GM10248 (cell line): ENCODE data around the gene SH3BP4.

Source experiments
- CTCF ChIA-PET: fragments of 300-600 bp; sonication (Branson Sonifier 250); formaldehyde crosslinking; extraction: SDS; loops from one replicate; lab custom pipeline; 2021; ENCODE audit warnings: antibody characterized with exemption; lab: Yijun Ruan, JAX
- POLR2A ChIA-PET: fragments of 350-650 bp; sonication (Branson Sonifier 250); formaldehyde crosslinking; extraction: SDS; loops from one replicate; lab custom pipeline; 2020; ENCODE audit warnings: antibody characterized with exemption; lab: Yijun Ruan, JAX
- DNase-seq: peaks from one replicate; pipeline ENCODE4 v3.0.0; 2012; ENCODE audit errors: extremely low spot score
- TF ChIP-seq, protein P1 (sequence below): IDR thresholded peaks from 2 replicates; pipeline ENCODE4 v1.5.1; 2012; ENCODE audit warnings: mild to moderate bottlenecking, low read depth; ENCODE audit errors: extremely low read depth, missing control alignments, control extremely low read depth

Gene SH3BP4

DNA sequence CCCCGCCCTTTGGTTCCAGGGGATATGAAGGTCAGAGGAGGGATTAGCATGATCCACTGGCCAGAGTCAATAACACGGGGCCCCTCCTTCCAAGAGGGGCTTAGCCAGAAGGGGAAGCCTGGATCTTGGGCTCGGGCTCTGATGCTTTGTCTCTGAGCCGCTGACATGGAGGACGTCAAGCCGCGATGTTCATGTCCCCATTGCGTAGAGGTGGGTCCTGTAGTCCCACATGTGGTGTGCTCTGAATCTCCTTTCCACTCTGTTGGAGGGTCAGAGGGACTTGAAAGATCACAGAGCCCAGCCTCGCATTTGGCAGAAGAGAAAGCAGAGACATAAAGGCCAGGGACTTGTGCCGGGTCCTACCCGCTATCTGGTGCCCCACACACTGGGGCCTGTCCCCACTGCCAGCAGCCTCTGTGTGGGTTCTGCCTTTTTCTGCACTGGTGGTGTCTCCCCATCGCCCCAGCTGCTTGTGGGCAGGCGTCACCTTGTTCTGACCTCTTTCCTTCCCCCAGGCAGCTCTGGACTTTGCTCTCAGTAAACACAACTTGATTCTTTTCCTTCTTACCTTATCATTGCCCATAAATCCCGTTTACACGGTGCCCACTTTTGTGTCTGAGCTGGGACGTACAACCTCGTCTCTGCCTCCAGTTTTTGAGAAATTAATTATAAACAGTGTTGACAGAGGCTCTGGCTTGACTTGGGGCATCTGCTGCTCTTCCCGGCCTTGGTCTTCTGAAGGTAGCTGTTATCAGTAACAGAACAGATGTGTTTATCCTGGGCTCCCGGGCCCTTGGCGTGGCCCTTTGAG lies 48.8 kb downstream of the SH3BP4 start:
- ChIA-PET POLR2A (no interaction called here), CTCF (interaction anchor here (0.7 kb wide), 1 partner anchor 15 kb away, joined by 3 read pairs; no protein-coding TSS in a partner anchor)
- DNase-seq = no peak
- TF ChIP-seq, protein P1, sequence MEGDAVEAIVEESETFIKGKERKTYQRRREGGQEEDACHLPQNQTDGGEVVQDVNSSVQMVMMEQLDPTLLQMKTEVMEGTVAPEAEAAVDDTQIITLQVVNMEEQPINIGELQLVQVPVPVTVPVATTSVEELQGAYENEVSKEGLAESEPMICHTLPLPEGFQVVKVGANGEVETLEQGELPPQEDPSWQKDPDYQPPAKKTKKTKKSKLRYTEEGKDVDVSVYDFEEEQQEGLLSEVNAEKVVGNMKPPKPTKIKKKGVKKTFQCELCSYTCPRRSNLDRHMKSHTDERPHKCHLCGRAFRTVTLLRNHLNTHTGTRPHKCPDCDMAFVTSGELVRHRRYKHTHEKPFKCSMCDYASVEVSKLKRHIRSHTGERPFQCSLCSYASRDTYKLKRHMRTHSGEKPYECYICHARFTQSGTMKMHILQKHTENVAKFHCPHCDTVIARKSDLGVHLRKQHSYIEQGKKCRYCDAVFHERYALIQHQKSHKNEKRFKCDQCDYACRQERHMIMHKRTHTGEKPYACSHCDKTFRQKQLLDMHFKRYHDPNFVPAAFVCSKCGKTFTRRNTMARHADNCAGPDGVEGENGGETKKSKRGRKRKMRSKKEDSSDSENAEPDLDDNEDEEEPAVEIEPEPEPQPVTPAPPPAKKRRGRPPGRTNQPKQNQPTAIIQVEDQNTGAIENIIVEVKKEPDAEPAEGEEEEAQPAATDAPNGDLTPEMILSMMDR = no peak

DNA sequence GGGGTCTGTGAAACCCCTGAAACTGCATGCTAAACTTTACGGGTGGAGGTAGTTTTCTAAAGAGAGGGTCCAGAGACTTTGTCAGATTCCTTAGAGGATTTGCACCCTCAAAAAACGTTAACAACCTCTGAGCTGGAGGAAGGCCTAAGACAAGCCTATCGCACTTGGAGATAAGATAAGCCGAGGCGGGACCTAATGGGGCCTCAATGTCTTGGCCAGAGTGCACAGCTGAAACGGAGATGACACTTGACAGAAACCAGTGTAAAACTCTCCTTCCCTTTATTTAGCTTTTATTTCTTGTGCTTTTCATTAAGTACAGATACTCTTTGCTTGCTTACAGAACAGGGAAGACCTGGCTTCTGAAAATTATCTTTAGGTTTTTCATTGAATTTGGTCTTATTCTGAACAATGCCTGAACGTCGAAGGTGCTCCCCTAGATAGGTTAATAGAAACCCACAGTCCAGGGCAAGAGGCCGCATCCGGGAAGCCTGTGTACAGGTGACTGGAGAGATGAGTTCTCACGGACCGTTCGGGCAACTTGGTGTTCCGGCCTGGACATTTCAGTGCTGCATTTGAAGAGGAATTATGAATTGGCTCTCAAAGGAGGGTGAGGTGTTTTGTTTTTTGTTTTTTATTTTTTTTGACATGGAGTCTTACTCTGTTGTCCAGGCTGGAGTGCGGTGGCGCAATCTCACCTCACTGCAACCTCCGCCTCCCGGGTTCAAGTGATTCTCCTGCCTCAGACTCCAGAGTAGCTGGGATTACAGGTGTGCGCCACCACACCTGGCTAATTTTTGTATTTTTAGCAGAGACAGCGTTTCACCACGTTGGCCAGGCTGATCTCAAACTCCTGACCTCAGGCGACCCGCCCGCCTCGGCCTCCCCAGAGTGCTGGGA lies 49.7 kb downstream of the SH3BP4 start:
- CTCF ChIA-PET = interaction anchor here (0.7 to 1.4 kb wide), 2 partner anchors 14 to 187 kb away, joined by 3 read pairs; no protein-coding TSS in a partner anchor
- TF ChIP-seq, protein P1 = no peak
- POLR2A ChIA-PET = no interaction called here
- DNase-seq = no peak

DNA sequence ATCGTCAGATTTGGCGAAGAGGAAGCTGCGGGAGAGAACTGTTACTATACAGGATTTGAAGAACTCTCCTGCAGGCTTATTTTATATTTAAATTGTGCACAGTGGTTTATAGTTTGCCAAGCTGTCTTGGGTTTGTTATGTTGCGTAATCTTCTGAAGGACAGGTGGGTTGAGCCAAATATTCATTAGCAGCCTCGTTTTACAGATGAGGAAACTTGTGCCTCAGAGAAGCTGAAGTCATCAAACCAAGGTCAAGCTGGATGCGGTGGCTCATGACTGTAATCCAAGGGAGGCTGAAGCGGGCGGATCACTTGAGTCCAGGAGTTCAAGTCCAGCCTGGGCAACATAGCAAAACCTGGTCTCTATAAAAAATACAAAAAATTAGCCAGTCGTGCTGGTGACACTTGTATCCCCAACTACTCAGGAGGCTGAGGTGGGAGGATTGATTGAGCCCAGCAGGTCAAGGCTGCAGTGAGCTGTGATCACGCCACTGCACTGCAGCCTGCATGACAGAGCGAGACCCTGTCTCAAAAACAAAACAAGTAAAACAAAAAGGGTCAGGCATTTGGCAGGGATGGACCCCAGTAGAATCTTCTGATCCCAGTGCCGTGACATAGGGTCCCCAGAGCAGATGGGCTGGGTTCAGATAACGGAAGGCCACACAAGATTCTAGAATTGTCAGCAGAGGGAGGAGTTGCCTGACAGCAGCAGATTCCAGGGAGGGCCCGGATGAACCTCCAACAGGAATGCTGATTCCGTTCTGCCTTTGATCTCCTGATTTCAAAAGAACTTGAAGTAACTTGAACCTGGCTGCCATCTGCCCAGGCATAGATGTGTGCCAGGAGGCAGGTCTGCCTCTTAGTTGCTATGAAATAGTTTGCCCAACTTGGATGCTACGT lies 50.6 kb downstream of the SH3BP4 start:
- TF ChIP-seq, protein P1 = no peak
- ChIA-PET CTCF (interaction anchor here (1.4 kb wide), 1 partner anchor 186 kb away, joined by 3 read pairs; no protein-coding TSS in a partner anchor), POLR2A (no interaction called here)
- DNase-seq = no peak

DNA sequence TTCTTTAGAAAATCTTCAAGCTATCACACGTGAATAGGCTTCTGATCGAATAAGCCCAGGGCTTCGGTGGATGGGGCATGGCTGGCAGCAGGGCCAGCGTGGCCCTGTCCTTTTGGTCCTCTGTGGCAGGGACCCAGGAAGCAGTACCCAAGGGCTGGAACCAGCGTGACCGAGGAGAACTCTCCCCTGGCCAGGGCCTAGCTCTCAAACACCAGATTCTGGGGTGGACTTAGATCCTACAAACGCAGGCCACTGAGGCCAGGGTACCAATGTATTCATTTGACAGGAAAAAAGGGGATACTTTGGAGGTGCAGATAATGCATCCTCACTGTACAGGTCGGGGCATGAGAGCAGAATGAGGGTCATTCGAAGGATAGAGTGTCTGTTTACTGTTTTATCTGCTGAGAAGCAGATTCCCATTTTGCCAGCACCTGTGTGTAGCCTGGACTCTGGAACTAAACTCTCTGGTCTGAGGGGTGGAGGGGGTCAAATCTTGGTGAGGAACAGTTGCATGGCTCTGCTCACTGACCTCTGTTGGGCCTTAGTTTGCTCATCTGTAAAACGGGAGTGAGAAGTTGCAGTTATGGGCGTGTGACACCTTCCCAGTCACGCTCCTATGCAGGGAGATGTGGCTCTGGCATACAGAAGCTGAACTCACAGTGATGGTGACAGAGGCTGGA lies 51.4 kb downstream of the SH3BP4 start:
- ChIA-PET POLR2A (no interaction called here), CTCF (interaction anchor here (1.4 kb wide), 1 partner anchor 185 kb away, joined by 3 read pairs; no protein-coding TSS in a partner anchor)
- TF ChIP-seq, protein P1 = no peak
- no peak for DNase-seq

DNA sequence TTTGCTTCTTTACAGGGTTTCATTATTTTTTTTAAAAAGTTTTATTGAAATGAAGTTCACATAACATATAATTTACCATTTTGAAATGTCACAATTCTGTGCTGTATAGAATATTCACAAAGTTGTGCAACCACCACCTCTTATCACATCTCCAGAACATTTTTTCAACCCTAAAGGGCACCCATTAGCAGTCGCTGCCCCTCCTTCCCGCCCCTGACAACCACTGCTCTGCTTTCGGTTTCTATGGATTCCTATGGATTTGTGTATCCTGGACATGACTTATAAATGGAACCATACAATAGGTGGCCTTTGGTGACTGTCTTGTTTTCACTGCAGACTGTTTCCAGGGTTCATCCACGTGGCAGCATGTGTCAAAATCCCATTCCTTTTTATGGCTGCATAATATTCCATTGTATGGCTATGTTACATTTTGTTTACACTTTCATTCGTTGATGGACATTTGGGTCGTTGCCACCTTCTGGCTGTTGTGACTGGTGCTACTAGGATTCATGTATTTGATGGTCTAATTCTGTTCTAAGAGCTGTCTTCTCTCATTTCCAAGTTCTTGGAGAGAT lies 52.6 kb downstream of the SH3BP4 start:
- POLR2A ChIA-PET = no interaction called here
- CTCF ChIA-PET = no interaction called here
- DNase-seq = no peak
- TF ChIP-seq, protein P1 = no peak
